Body of pancreas (tissue), 4 donors: ENCODE results near the gene NPBWR2.

Experiments
- POLR2A ChIP-seq, 3 donors: fragments of 450-650 bp; IDR thresholded peaks; one replicate each; pipeline ENCODE4 v1.6.1; 2016; ENCODE audit warnings: antibody characterized with exemption in 3 of 3, mild to moderate bottlenecking in 2 of 3
- TF ChIP-seq, protein P1 (sequence below), 7 experiments: fragments of 450-650 bp in 4 of 7; fragments of 200-600 bp in 3 of 7; sonication (generic) in 3 of 7; IDR thresholded peaks; one replicate each; pipeline ENCODE4 v1.5.1; 2016 to 2019; ENCODE audit warnings: antibody characterized with exemption in 7 of 7

DNA sequence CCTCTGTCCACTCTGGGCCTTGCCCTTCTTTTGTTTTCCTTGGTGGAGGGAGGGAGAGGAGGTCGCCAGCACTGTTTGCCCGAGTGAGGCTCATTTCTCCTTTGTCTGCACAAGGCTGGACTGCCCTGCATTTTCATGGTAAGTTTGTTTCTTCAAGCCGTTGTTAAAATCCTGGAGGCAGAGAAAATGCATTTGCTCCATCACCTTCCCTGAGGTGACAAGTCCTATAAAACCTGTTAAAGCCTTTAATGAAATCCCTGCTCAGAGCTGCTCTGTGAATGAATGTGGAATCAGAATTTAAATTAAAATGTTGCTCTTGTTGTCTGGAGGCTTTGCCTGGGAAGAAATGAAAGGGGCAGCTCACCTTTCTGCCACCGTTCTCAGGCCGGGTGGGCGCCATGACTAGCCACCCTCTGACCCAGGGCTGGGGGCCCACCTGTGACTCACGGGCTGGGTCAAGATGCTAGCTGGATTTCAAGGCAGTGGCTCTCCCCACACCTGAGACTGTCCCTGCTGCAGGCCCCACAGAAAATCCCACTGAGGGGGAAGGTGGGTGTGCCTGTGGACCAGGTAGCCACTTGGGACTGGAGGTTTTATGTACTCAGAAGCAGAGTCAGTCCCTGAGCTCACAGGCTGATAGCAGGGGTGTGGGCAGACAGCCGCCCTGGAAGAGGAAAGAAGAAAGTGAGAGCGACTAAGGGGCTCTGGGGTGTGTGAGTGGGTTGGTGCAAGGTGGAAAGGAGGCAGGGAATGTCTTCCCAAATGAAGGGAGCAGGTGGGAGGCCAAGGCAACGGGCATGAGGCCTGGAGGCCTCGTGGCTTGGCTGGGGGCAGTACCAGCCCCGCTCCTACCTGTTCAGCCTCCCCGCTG, 32.9 kb upstream of the NPBWR2 start:
- TF ChIP-seq, protein P1, sequence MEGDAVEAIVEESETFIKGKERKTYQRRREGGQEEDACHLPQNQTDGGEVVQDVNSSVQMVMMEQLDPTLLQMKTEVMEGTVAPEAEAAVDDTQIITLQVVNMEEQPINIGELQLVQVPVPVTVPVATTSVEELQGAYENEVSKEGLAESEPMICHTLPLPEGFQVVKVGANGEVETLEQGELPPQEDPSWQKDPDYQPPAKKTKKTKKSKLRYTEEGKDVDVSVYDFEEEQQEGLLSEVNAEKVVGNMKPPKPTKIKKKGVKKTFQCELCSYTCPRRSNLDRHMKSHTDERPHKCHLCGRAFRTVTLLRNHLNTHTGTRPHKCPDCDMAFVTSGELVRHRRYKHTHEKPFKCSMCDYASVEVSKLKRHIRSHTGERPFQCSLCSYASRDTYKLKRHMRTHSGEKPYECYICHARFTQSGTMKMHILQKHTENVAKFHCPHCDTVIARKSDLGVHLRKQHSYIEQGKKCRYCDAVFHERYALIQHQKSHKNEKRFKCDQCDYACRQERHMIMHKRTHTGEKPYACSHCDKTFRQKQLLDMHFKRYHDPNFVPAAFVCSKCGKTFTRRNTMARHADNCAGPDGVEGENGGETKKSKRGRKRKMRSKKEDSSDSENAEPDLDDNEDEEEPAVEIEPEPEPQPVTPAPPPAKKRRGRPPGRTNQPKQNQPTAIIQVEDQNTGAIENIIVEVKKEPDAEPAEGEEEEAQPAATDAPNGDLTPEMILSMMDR (IDR thresholded peaks at IDR 0.05): no peak
- TF ChIP-seq POLR2A (IDR thresholded peaks at IDR 0.05): no peak
